HEK293 (cell line): Measurements from ENCODE around the gene DPH5.

Experiments used
- KLF9 ChIP-seq: fragments of 450-650 bp; formaldehyde crosslinking; IDR thresholded peaks from 2 replicates; pipeline ENCODE4 v1.5.1; 2016; ENCODE audit warnings: missing biosample characterization, missing genetic modification characterization, low read depth
- ZBTB49 ChIP-seq: fragments of 450-650 bp; formaldehyde crosslinking; IDR thresholded peaks from 2 replicates; pipeline ENCODE4 v1.5.1; 2016; ENCODE audit warnings: missing biosample characterization, missing genetic modification characterization, low read depth
- ZNF521 ChIP-seq: fragments of 450-650 bp; formaldehyde crosslinking; IDR thresholded peaks from 2 replicates; pipeline ENCODE4 v1.5.1; 2017; ENCODE audit warnings: missing biosample characterization, mild to moderate bottlenecking, missing genetic modification characterization
- TF ChIP-seq, protein P1 (sequence below): fragments of 450-650 bp; formaldehyde crosslinking; IDR thresholded peaks from 2 replicates; pipeline ENCODE4 v1.5.1; 2016; ENCODE audit warnings: missing biosample characterization, missing genetic modification characterization

GRCh38 chr1:100995198-100995988, 30.2 kb downstream of the DPH5 start:
- TF ChIP-seq, protein P1, sequence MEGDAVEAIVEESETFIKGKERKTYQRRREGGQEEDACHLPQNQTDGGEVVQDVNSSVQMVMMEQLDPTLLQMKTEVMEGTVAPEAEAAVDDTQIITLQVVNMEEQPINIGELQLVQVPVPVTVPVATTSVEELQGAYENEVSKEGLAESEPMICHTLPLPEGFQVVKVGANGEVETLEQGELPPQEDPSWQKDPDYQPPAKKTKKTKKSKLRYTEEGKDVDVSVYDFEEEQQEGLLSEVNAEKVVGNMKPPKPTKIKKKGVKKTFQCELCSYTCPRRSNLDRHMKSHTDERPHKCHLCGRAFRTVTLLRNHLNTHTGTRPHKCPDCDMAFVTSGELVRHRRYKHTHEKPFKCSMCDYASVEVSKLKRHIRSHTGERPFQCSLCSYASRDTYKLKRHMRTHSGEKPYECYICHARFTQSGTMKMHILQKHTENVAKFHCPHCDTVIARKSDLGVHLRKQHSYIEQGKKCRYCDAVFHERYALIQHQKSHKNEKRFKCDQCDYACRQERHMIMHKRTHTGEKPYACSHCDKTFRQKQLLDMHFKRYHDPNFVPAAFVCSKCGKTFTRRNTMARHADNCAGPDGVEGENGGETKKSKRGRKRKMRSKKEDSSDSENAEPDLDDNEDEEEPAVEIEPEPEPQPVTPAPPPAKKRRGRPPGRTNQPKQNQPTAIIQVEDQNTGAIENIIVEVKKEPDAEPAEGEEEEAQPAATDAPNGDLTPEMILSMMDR, result no peak
- TF ChIP-seq ZBTB49 (no peak), KLF9 (tag by site-specific recombination) (no peak), ZNF521 (tag by site-specific recombination) (no peak)
